ENCODE measurements around the gene ZNF19. TPM values are rescaled to one million over a fixed set of nuclear protein-coding genes. Genes with fewer than 3 reads are reported as not detected.
A peak's percentile ranks its signal among the peaks of the same experiment; 100 is the strongest.

The ZNF19 gene
- total and polyA plus RNA-seq, 2 donors (not counting 1 experiment from before 2014, with no cell fraction given), result 1.8 to 3.3 TPM

DNA sequence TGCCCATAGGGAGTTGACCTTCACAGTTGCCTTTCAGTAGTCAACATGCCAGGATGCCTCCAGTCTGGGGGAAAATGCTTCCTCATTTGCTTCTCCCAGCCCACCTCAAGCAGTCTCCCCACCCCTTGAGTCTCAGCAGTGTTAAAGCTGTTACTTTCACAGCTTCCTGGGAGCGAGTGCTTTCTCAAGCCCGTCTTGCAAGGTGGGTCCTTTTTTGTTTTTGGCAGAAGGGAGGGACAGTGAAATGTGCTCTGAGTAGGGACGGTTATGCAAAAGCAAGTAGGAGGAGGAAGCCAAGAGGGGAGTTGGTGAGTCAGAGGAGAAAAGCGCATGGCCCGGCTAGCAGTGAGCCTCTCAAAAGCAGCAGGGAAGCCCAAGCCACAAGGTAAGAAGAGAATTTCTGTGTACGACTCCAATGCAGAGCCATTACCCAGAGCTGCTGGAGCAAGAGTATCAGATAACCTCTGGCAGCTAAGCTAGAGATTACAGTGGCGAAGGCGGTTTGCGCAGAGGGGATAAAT lies 37.0 kb upstream of the ZNF19 start, which contains the start of gene CHST4:
TSS of gene CHST4 (plus strand) at position 316 of the 521 bp plus-strand sequence. CDS start 10,252 bp downstream, outside the sequence.
- Histone ChIP-seq H3K4me1 (ENCODE audit: control insufficient read depth, extremely low read depth, insufficient read depth, low read length) (no peaks in the 10 kb centered on the region), H3K4me3 (replicated peaks in 1 of 4; ENCODE audit: control extremely low read depth in 1 of 4, insufficient read depth in 1 of 4, low read depth in 3 of 4, low read length in 4 of 4) (no peak within 1 kb of the TSS), H3K9me3 (ENCODE audit: control insufficient read depth, insufficient read depth, low read depth, low read length) (no peaks in the 10 kb centered on the region), H3K9ac (ENCODE audit: insufficient read depth, low read length) (no peak within 1 kb of the TSS), H2AFZ (ENCODE audit: low read length) (no peak within 1 kb of the TSS), H3K36me3 (ENCODE audit: control insufficient read depth, insufficient read depth, low read length) (no peaks in the 10 kb centered on the region), H3K27me3 (ENCODE audit: control insufficient read depth, insufficient read depth, low read length) (no peaks in the 10 kb centered on the region), H3K79me2 (ENCODE audit: control insufficient read depth, insufficient read depth, low read length) (no peaks in the 10 kb centered on the region), H3K27ac (ENCODE audit: insufficient read depth, low read length) (no peak within 1 kb of the TSS), H3K4me2 (ENCODE audit: extremely low read depth, insufficient read depth, low read length) (peak within 1 kb of the TSS; percentile 75), H4K20me1 (ENCODE audit: control insufficient read depth, extremely low read depth, insufficient read depth, low read length) (no peaks in the 10 kb centered on the region)
- TF ChIP-seq EZH2 (IDR thresholded peaks at IDR 0.05; ENCODE audit: low read length, missing control alignments), result no peak
- peak; percentile 25 to 74 for DNase-seq (ENCODE audit: low read depth in 2 of 2)

GRCh38 chr16:71524566-71525553 lies 35.7 kb upstream of the ZNF19 start:
- no peaks in the 10 kb centered on the region for H3K36me3 ChIP-seq (ENCODE audit: control insufficient read depth, insufficient read depth, low read length)
- H4K20me1 ChIP-seq (ENCODE audit: control insufficient read depth, extremely low read depth, insufficient read depth, low read length), result no peaks in the 10 kb centered on the region
- H3K4me3 ChIP-seq (replicated peaks in 1 of 4; ENCODE audit: control extremely low read depth in 1 of 4, insufficient read depth in 1 of 4, low read depth in 3 of 4, low read length in 4 of 4), result no peak overlapping the region
- H3K4me1 ChIP-seq (ENCODE audit: control insufficient read depth, extremely low read depth, insufficient read depth, low read length), result no peaks in the 10 kb centered on the region
- no peak overlapping the region for H2AFZ ChIP-seq (ENCODE audit: low read length)
- no peak for DNase-seq (ENCODE audit: low read depth in 2 of 2)
- no peak for TF ChIP-seq EZH2 (IDR thresholded peaks at IDR 0.05; ENCODE audit: low read length, missing control alignments)
- TF ChIP-seq, protein P1, sequence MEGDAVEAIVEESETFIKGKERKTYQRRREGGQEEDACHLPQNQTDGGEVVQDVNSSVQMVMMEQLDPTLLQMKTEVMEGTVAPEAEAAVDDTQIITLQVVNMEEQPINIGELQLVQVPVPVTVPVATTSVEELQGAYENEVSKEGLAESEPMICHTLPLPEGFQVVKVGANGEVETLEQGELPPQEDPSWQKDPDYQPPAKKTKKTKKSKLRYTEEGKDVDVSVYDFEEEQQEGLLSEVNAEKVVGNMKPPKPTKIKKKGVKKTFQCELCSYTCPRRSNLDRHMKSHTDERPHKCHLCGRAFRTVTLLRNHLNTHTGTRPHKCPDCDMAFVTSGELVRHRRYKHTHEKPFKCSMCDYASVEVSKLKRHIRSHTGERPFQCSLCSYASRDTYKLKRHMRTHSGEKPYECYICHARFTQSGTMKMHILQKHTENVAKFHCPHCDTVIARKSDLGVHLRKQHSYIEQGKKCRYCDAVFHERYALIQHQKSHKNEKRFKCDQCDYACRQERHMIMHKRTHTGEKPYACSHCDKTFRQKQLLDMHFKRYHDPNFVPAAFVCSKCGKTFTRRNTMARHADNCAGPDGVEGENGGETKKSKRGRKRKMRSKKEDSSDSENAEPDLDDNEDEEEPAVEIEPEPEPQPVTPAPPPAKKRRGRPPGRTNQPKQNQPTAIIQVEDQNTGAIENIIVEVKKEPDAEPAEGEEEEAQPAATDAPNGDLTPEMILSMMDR (conservative IDR thresholded peaks at IDR 0.05 in 1 of 2, IDR thresholded peaks at IDR 0.05 in 1 of 2; ENCODE audit: low read depth in 1 of 2, low read length in 2 of 2), result no peak
- no peak overlapping the region for H3K9ac ChIP-seq (ENCODE audit: insufficient read depth, low read length)
- no peaks in the 10 kb centered on the region for H3K9me3 ChIP-seq (ENCODE audit: control insufficient read depth, insufficient read depth, low read depth, low read length)
- no peaks in the 10 kb centered on the region for H3K79me2 ChIP-seq (ENCODE audit: control insufficient read depth, insufficient read depth, low read length)
- H3K27me3 ChIP-seq (ENCODE audit: control insufficient read depth, insufficient read depth, low read length), result no peaks in the 10 kb centered on the region
- H3K4me2 ChIP-seq (ENCODE audit: extremely low read depth, insufficient read depth, low read length), result no peak overlapping the region
- H3K27ac ChIP-seq (ENCODE audit: insufficient read depth, low read length), result no peak overlapping the region

DNA sequence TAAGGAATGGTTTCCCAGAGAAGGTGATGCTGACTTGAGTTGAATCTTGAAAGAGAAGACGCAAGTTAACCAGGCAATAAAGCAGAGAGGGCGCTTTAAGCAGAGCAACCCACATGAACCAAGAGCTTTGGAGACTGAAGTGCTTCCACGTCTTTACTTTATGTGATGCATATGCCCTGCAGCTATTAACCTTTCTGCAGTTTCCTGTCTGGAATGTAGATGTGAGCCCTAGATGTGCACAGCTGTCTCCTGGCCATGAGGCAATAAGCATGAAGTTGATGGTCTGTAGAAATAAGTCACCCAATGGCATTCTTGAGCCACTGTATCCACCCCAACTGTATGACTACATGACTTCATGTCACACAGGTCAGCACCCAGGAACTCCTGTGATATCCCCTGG lies 31.4 kb upstream of the ZNF19 start:
- no peaks in the 10 kb centered on the region for H3K9me3 ChIP-seq (ENCODE audit: control insufficient read depth, insufficient read depth, low read depth, low read length)
- H3K9ac ChIP-seq (ENCODE audit: insufficient read depth, low read length), result no peak overlapping the region
- no peak overlapping the region for H2AFZ ChIP-seq (ENCODE audit: low read length)
- no peaks in the 10 kb centered on the region for H3K36me3 ChIP-seq (ENCODE audit: control insufficient read depth, insufficient read depth, low read length)
- TF ChIP-seq, protein P1 (conservative IDR thresholded peaks at IDR 0.05 in 1 of 2, IDR thresholded peaks at IDR 0.05 in 1 of 2; ENCODE audit: low read depth in 1 of 2, low read length in 2 of 2), result no peak
- no peak for TF ChIP-seq EZH2 (IDR thresholded peaks at IDR 0.05; ENCODE audit: low read length, missing control alignments)
- DNase-seq (ENCODE audit: low read depth in 2 of 2), result no peak
- H3K79me2 ChIP-seq (ENCODE audit: control insufficient read depth, insufficient read depth, low read length), result no peaks in the 10 kb centered on the region
- no peaks in the 10 kb centered on the region for H3K4me1 ChIP-seq (ENCODE audit: control insufficient read depth, extremely low read depth, insufficient read depth, low read length)
- H3K27ac ChIP-seq (ENCODE audit: insufficient read depth, low read length), result no peak overlapping the region
- no peak overlapping the region for H3K4me3 ChIP-seq (replicated peaks in 1 of 4; ENCODE audit: control extremely low read depth in 1 of 4, insufficient read depth in 1 of 4, low read depth in 3 of 4, low read length in 4 of 4)
- H4K20me1 ChIP-seq (ENCODE audit: control insufficient read depth, extremely low read depth, insufficient read depth, low read length), result no peaks in the 10 kb centered on the region
- no peak overlapping the region for H3K4me2 ChIP-seq (ENCODE audit: extremely low read depth, insufficient read depth, low read length)
- no peaks in the 10 kb centered on the region for H3K27me3 ChIP-seq (ENCODE audit: control insufficient read depth, insufficient read depth, low read length)
